K562 (cell line): Measurements from ENCODE around the gene GHR.

ENCODE experiments used
- CTCF ChIP-seq, 3 experiments: IDR thresholded peaks in 2 of 3; conservative IDR thresholded peaks in 1 of 3; 2 replicates each; pipeline ENCODE4 v1.5.1; 2011 to 2012; ENCODE audit warnings: low read length in 3 of 3, mild to moderate bottlenecking in 3 of 3, control low read depth in 2 of 3, improper control_type of control experiment in 1 of 3, inconsistent platforms in 1 of 3, low read depth in 1 of 3, mixed read lengths in 1 of 3, moderate library complexity in 1 of 3; ENCODE audit not compliant: insufficient read depth in 2 of 3
- POLR2A ChIP-seq: fragments of 450-650 bp; conservative IDR thresholded peaks from 2 replicates; pipeline ENCODE4 v1.6.1; 2016

GRCh38 chr5:42498000-42498399 lies 74.8 kb downstream of the GHR start:
- no peak for TF ChIP-seq POLR2A
- TF ChIP-seq CTCF (IDR thresholded peaks at IDR 0.05 in 2 of 3, conservative IDR thresholded peaks at IDR 0.05 in 1 of 3; ENCODE audit: insufficient read depth in 2 of 3, low read depth in 1 of 3, low read length in 3 of 3) = no peak
